Daoy (cell line): Measurements from ENCODE around the gene OR6K2. TPM values are rescaled to one million over a fixed set of nuclear protein-coding genes. Genes with fewer than 3 reads are reported as not detected.
"Not testable (repeated sequence)": the region's sequence is repeated elsewhere in the genome, so short reads cannot be mapped to it uniquely, and the experiment has no call there.

Experiments
- DNase-seq: peaks from one replicate; pipeline ENCODE4 v3.0.0-alpha.2; 2015; ENCODE audit warnings: low read depth
- total RNA-seq: library from RNA; depleted of rRNA; stranded (reverse); fragments of >200 nt; shearing (Covaris generic); gene quantifications from 2 replicates; pipeline ENCODE4 v1.2.3, GENCODE V29; 2014; rRNA removed

OR6K2 gene
- total RNA-seq, result not detected in 2 replicates

GRCh38 chr1:158700552-158700951, at the start of gene OR6K2:
OR6K2 (minus strand) TSS chr1:158700652; CDS start chr1:158700652, 0 bp downstream.
- DNase-seq, result no peak

GRCh38 chr1:158735848-158736247, 35.4 kb upstream of the OR6K2 start:
- no peak for DNase-seq

- DNase-seq, result no peak
These were observed 32.1 kb upstream of the OR6K2 start for GRCh38 chr1:158732524-158732923.

- no peak for DNase-seq
These were observed 31.3 kb upstream of the OR6K2 start for GRCh38 chr1:158731707-158732106.

GRCh38 chr1:158730453-158730852, 30.0 kb upstream of the OR6K2 start:
- no peak for DNase-seq

- no peak for DNase-seq
These were observed 28.2 kb upstream of the OR6K2 start for GRCh38 chr1:158728510-158729225.

- DNase-seq, result no peak
These were observed 24.0 kb upstream of the OR6K2 start for GRCh38 chr1:158724442-158724841.

GRCh38 chr1:158720620-158721019, 20.2 kb upstream of the OR6K2 start, which contains the start of gene OR6K3:
OR6K3 (minus strand) TSS chr1:158720720; CDS start chr1:158718115, 2,605 bp downstream.
- no peak for DNase-seq

- DNase-seq, result no peak
These were observed 19.2 kb upstream of the OR6K2 start for GRCh38 chr1:158719664-158720063.

GRCh38 chr1:158717344-158717743, 16.9 kb upstream of the OR6K2 start:
- no peak for DNase-seq

GRCh38 chr1:158716335-158716734, 15.9 kb upstream of the OR6K2 start:
- DNase-seq, result peak; percentile 24

GRCh38 chr1:158714754-158715153, 14.3 kb upstream of the OR6K2 start:
- no peak for DNase-seq

- DNase-seq, result no peak
These were observed 10.6 kb upstream of the OR6K2 start for GRCh38 chr1:158711098-158711497.

GRCh38 chr1:158706096-158706495, 5.6 kb upstream of the OR6K2 start:
- DNase-seq, result no peak

- DNase-seq, result no peak
These were observed 5.9 kb downstream of the OR6K2 start for GRCh38 chr1:158694596-158694995.

- no peak for DNase-seq
These were observed 8.1 kb downstream of the OR6K2 start for GRCh38 chr1:158692356-158692755.

- DNase-seq, result no peak
These were observed 8.5 kb downstream of the OR6K2 start for GRCh38 chr1:158691907-158692306.

- DNase-seq, result not testable (repeated sequence)
These were observed 9.3 kb downstream of the OR6K2 start for GRCh38 chr1:158691149-158691548.

GRCh38 chr1:158689875-158690274, 10.6 kb downstream of the OR6K2 start:
- DNase-seq, result no peak

- DNase-seq, result no peak
These were observed 11.3 kb downstream of the OR6K2 start for GRCh38 chr1:158689110-158689509.

- not testable (repeated sequence) for DNase-seq
These were observed 12.1 kb downstream of the OR6K2 start for GRCh38 chr1:158688343-158688742.

GRCh38 chr1:158687037-158687436, 13.4 kb downstream of the OR6K2 start:
- no peak for DNase-seq

- DNase-seq, result no peak
These were observed 14.1 kb downstream of the OR6K2 start, which contains the start of gene SPTA1 for GRCh38 chr1:158686111-158687009. SPTA1 (minus strand) TSS chr1:158686715; CDS start chr1:158686517, 198 bp downstream.
